Stimulated activated CD4-positive, alpha-beta T cell treated with anti-CD3 and anti-CD28 coated beads, Interleukin-1b, Interleukin-23, amount 100 ng/mL, for 1 hour (primary cell): ENCODE measurements around the gene PLAC9.
"Not testable (repeated sequence)": the region's sequence is repeated elsewhere in the genome, so short reads cannot be mapped to it uniquely, and the experiment has no call there.

Experiments used
- DNase-seq, 2 donors: peaks; one replicate each; pipeline ENCODE4 v3.0.0-alpha.2; 2020; ENCODE audit warnings: low read depth in 2 of 2

Gene PLAC9

GRCh38 chr10:80132299-80133139, at the start of gene PLAC9:
Gene PLAC9, plus strand, starts transcription at chr10:80132730. Its CDS starts 33 bp downstream, at chr10:80132763.
- DNase-seq = no peak

- DNase-seq = no peak
Measured at GRCh38 chr10:80090121-80090520, 42.4 kb upstream of the PLAC9 start.

GRCh38 chr10:80094231-80094630, 38.3 kb upstream of the PLAC9 start:
- DNase-seq = no peak

- DNase-seq = not testable (repeated sequence)
Measured at GRCh38 chr10:80098272-80098671, 34.3 kb upstream of the PLAC9 start.

GRCh38 chr10:80099295-80099694, 33.2 kb upstream of the PLAC9 start:
- not testable (repeated sequence) for DNase-seq

- no peak for DNase-seq
Measured at GRCh38 chr10:80100116-80100515, 32.4 kb upstream of the PLAC9 start.

- DNase-seq = no peak
Measured at GRCh38 chr10:80100861-80101695, 31.5 kb upstream of the PLAC9 start.

- DNase-seq = no peak
Measured at GRCh38 chr10:80104066-80104926, 28.2 kb upstream of the PLAC9 start.

GRCh38 chr10:80108576-80109239, 23.8 kb upstream of the PLAC9 start:
- no peak for DNase-seq

- no peak for DNase-seq
Measured at GRCh38 chr10:80110986-80111385, 21.5 kb upstream of the PLAC9 start.

- DNase-seq = no peak
Measured at GRCh38 chr10:80118669-80119068, 13.9 kb upstream of the PLAC9 start.

- DNase-seq = no peak
Measured at GRCh38 chr10:80122110-80122710, 10.3 kb upstream of the PLAC9 start.

GRCh38 chr10:80122746-80123145, 9.8 kb upstream of the PLAC9 start:
- no peak for DNase-seq

- DNase-seq = no peak
Measured at GRCh38 chr10:80126876-80127275, 5.7 kb upstream of the PLAC9 start.

- DNase-seq = no peak
Measured at GRCh38 chr10:80131499-80131901, 1.0 kb upstream of the PLAC9 start.

GRCh38 chr10:80133206-80133605, 676 bp downstream of the PLAC9 start:
- no peak for DNase-seq

GRCh38 chr10:80133687-80134086, 1.2 kb downstream of the PLAC9 start:
- DNase-seq = not testable (repeated sequence)

- DNase-seq = no peak
Measured at GRCh38 chr10:80136134-80136571, 3.6 kb downstream of the PLAC9 start.

- no peak for DNase-seq
Measured at GRCh38 chr10:80137031-80137862, 4.7 kb downstream of the PLAC9 start.

- DNase-seq = no peak
Measured at GRCh38 chr10:80137920-80138319, 5.4 kb downstream of the PLAC9 start.
